ENCODE data around the gene ATP6V1E1.

- TF ChIP-seq CTCF (tag by site-specific recombination; IDR thresholded peaks at IDR 0.05) (no peak), MEIS1 (CRISPR knock-in tag; IDR thresholded peaks at IDR 0.05; ENCODE audit: borderline replicate concordance) (no peak), ZNF48 (tag by site-specific recombination; IDR thresholded peaks at IDR 0.05) (no peak), KLF1 (tag by site-specific recombination; IDR thresholded peaks at IDR 0.05) (no peak), BCL11A (tag by site-specific recombination; IDR thresholded peaks at IDR 0.05; ENCODE audit: low read depth) (no peak), KLF10 (tag by site-specific recombination; IDR thresholded peaks at IDR 0.05) (no peak), ZNF768 (tag by site-specific recombination; IDR thresholded peaks at IDR 0.05) (no peak), ZNF670 (tag by site-specific recombination; IDR thresholded peaks at IDR 0.05; ENCODE audit: low read depth) (no peak)
- TF ChIP-seq, protein P1, sequence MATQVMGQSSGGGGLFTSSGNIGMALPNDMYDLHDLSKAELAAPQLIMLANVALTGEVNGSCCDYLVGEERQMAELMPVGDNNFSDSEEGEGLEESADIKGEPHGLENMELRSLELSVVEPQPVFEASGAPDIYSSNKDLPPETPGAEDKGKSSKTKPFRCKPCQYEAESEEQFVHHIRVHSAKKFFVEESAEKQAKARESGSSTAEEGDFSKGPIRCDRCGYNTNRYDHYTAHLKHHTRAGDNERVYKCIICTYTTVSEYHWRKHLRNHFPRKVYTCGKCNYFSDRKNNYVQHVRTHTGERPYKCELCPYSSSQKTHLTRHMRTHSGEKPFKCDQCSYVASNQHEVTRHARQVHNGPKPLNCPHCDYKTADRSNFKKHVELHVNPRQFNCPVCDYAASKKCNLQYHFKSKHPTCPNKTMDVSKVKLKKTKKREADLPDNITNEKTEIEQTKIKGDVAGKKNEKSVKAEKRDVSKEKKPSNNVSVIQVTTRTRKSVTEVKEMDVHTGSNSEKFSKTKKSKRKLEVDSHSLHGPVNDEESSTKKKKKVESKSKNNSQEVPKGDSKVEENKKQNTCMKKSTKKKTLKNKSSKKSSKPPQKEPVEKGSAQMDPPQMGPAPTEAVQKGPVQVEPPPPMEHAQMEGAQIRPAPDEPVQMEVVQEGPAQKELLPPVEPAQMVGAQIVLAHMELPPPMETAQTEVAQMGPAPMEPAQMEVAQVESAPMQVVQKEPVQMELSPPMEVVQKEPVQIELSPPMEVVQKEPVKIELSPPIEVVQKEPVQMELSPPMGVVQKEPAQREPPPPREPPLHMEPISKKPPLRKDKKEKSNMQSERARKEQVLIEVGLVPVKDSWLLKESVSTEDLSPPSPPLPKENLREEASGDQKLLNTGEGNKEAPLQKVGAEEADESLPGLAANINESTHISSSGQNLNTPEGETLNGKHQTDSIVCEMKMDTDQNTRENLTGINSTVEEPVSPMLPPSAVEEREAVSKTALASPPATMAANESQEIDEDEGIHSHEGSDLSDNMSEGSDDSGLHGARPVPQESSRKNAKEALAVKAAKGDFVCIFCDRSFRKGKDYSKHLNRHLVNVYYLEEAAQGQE (tag by site-specific recombination; IDR thresholded peaks at IDR 0.05): no peak
Measured at GRCh38 chr22:17634696-17635095, 6.1 kb upstream of the ATP6V1E1 start.
